GM23248 (cell line): Measurements from ENCODE around the gene NOS1AP. TPM values are rescaled to one million over a fixed set of nuclear protein-coding genes. Genes with fewer than 3 reads are reported as not detected.

Source experiments
- DNase-seq: peaks from one replicate; pipeline ENCODE4 v3.0.0-alpha.2; 2015
- H2AFZ ChIP-seq: fragments of 200-600 bp; sonication (generic); 2 replicates; pipeline ENCODE4 v1.6.1; 2016; ENCODE audit warnings: antibody characterized with exemption
- H3F3A ChIP-seq: fragments of 200-600 bp; sonication (generic); 2 replicates; pipeline ENCODE4 v1.6.1; 2016; ENCODE audit warnings: mild to moderate bottlenecking, antibody characterized with exemption, mixed run types; ENCODE audit not compliant: insufficient read depth
- H3K27ac ChIP-seq: fragments of 200-600 bp; sonication (generic); 2 replicates; pipeline ENCODE4 v1.5.1; 2016; ENCODE audit warnings: mild to moderate bottlenecking
- H3K27me3 ChIP-seq: fragments of 200-600 bp; sonication (generic); replicated peaks from 2 replicates; pipeline ENCODE4 v1.6.1; 2016; ENCODE audit warnings: mild to moderate bottlenecking; ENCODE audit not compliant: insufficient read depth
- H3K36me3 ChIP-seq: fragments of 200-600 bp; sonication (generic); 2 replicates; pipeline ENCODE4 v1.6.1; 2016; ENCODE audit warnings: low read depth, mild to moderate bottlenecking
- H3K4me1 ChIP-seq: fragments of 200-600 bp; sonication (generic); 2 replicates; pipeline ENCODE4 v1.6.1; 2016; ENCODE audit warnings: mild to moderate bottlenecking; ENCODE audit not compliant: insufficient read depth
- H3K4me2 ChIP-seq: fragments of 200-600 bp; sonication (generic); one replicate; pipeline ENCODE4 v1.6.1; 2016; ENCODE audit warnings: mild to moderate bottlenecking; ENCODE audit not compliant: unreplicated experiment
- H3K4me3 ChIP-seq: fragments of 200-600 bp; sonication (generic); 2 replicates; pipeline ENCODE4 v1.5.1; 2016; ENCODE audit warnings: mild to moderate bottlenecking
- H3K79me2 ChIP-seq: fragments of 200-600 bp; sonication (generic); 2 replicates; pipeline ENCODE4 v1.6.1; 2016; ENCODE audit warnings: mild to moderate bottlenecking; ENCODE audit not compliant: insufficient read depth
- H3K9ac ChIP-seq: fragments of 200-600 bp; sonication (generic); 2 replicates; pipeline ENCODE4 v1.6.1; 2016; ENCODE audit warnings: mild to moderate bottlenecking
- H3K9me2 ChIP-seq: fragments of 200-600 bp; sonication (generic); 2 replicates; pipeline ENCODE4 v1.6.1; 2016; ENCODE audit warnings: mixed run types, mild to moderate bottlenecking, moderate library complexity; ENCODE audit not compliant: insufficient read depth
- H3K9me3 ChIP-seq: fragments of 200-600 bp; sonication (generic); one replicate; pipeline ENCODE4 v1.6.1; 2017; ENCODE audit warnings: low read depth
- H4K20me1 ChIP-seq: fragments of 200-600 bp; sonication (generic); 2 replicates; pipeline ENCODE4 v1.6.0; 2016; ENCODE audit not compliant: insufficient read depth
- EZH2 ChIP-seq: fragments of 200-600 bp; sonication (generic); IDR thresholded peaks from 2 replicates; pipeline ENCODE4 v1.6.1; 2018; ENCODE audit warnings: antibody characterized with exemption, mild to moderate bottlenecking; ENCODE audit not compliant: insufficient read depth, poor library complexity, severe bottlenecking
- EZH2phosphoT487 ChIP-seq: fragments of 200-600 bp; sonication (generic); IDR thresholded peaks from 2 replicates; pipeline ENCODE4 v1.6.1; 2018; ENCODE audit warnings: antibody characterized with exemption, moderate library complexity, mild to moderate bottlenecking, low read depth; ENCODE audit not compliant: insufficient read depth
- WGBS, 2 experiments: methylation state at CpG; one replicate each; pipeline ENCODE4 v1.1.6; 2015 to 2017; ENCODE audit warnings: low lambda C conversion rate in 2 of 2, low coverage in 1 of 2; ENCODE audit errors: missing lambda C conversion rate in 2 of 2; 5-methylcytosine and 5-hydroxymethylcytosine counted together
- in situ Hi-C: fragments of 300-500 bp; cut with MboI; formaldehyde crosslinking; loops from 2 replicates; pipeline ENCODE4 v1.15.0; 2020
- polyA plus RNA-seq: library from polyadenylated mRNA; unstranded; fragments of >200 nt; fragmentation: Nextera tagmentation; extraction: Ambion mirVana; gene quantifications from 2 replicates; pipeline ENCODE4 v1.2.1, GENCODE V29; 2016
- total RNA-seq: library from RNA; depleted of rRNA; stranded (reverse); fragments of >200 nt; shearing (Covaris generic); gene quantifications from 2 replicates; pipeline ENCODE4 v1.2.3, GENCODE V29; 2014

NOS1AP gene
- total and polyA plus RNA-seq, 2 experiments from 2014 or later = 0.18 TPM; not detected in 1

DNA sequence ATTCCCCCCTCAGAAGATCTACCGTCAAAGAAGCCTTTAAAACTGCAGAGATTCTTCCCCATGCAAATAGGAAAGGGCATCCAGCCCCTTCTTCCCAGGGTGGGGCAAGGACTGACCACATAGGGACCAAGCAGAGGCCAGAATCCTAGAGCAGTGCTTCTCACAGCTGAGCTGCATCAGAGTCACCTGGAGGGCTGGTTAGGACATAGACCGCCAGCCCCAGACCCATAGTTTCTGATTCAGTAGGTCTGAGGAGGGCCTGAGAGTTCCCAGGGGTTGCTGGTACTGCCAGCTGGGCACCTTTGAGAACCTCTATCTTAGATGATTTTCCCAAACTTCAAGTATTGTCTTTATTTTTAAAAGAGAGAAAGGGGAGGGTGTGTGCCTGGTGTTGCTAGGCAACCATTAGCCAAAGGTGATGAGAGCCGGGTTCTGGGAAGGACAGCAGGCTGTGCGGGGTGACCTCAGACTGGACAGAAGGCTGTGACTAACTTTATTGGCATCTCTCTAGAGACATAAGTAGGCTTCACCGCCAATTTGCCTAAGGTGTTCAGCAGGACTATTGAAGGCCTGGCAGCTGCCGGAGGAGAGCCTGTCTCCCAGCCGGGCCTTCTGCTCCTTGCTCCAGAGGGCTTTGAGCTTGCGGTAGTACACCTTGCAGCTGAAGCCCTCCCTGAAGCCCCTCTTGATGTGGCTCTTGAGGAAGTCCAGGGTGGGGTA, 304.2 kb downstream of the NOS1AP start:
- no peak for TF ChIP-seq EZH2
- TF ChIP-seq EZH2phosphoT487 = no peak
- Histone ChIP-seq H3K36me3 (no peaks in the 10 kb centered on the region), H3K4me3 (no peak overlapping the region), H3K9me3 (no peaks in the 10 kb centered on the region), H3F3A (no peaks in the 10 kb centered on the region), H3K27me3 (no peaks in the 10 kb centered on the region), H3K4me1 (no peaks in the 10 kb centered on the region), H3K27ac (no peak overlapping the region), H2AFZ (no peak overlapping the region), H3K79me2 (no peaks in the 10 kb centered on the region), H3K4me2 (no peak overlapping the region), H3K9me2 (no peaks in the 10 kb centered on the region), H4K20me1 (no peaks in the 10 kb centered on the region), H3K9ac (no peak overlapping the region)
- 59 to 63% methylated on average over 8 of the region's 8 CpGs for WGBS, 2 experiments
- in situ Hi-C loops = loop anchor here (25.0 kb wide), 1 partner anchor 439 kb away; no protein-coding TSS in a partner anchor
- peak; percentile 75 for DNase-seq

- Histone ChIP-seq H3K36me3 (no peaks in the 10 kb centered on the region), H3K27ac (no peak overlapping the region), H2AFZ (no peak overlapping the region), H3K4me2 (no peak overlapping the region), H3K4me3 (no peak overlapping the region), H3F3A (no peaks in the 10 kb centered on the region), H3K9ac (no peak overlapping the region), H3K9me3 (no peaks in the 10 kb centered on the region), H3K9me2 (no peaks in the 10 kb centered on the region), H3K79me2 (no peaks in the 10 kb centered on the region), H3K4me1 (no peaks in the 10 kb centered on the region), H4K20me1 (no peaks in the 10 kb centered on the region), H3K27me3 (no peaks in the 10 kb centered on the region)
- DNase-seq = no peak
- in situ Hi-C loops = loop anchor here (25.0 kb wide), 1 partner anchor 438 kb away; no protein-coding TSS in a partner anchor
- no peak for TF ChIP-seq EZH2phosphoT487
- TF ChIP-seq EZH2 = no peak
- WGBS, 2 experiments = 83 to 90% methylated on average over 9 of the region's 9 CpGs
Observed at GRCh38 chr1:162374406-162374805, 304.9 kb downstream of the NOS1AP start.

DNA sequence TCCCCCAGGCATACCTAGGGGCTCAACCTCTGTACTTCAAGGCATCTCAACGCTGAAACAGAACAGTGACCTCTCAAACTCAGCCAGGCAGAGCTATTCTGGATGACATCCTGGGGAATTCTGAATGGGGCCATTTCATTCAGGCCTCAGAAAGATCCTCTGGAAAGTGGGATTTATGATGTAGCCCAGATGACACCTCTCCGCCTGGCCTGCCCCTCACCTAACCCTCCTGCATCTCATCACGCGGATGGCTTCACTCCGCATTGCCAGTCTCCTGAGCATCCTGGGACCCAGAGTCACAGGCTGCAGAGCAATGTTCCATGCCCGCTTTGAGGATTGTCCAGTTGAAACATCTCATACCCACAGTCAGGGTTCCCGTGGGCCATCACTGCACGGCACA, 306.0 kb downstream of the NOS1AP start:
- Histone ChIP-seq H3K9me3 (no peaks in the 10 kb centered on the region), H3K27me3 (no peaks in the 10 kb centered on the region), H3K4me1 (no peaks in the 10 kb centered on the region), H3K79me2 (no peaks in the 10 kb centered on the region), H4K20me1 (no peaks in the 10 kb centered on the region), H3F3A (no peaks in the 10 kb centered on the region), H3K4me3 (no peak overlapping the region), H2AFZ (no peak overlapping the region), H3K9ac (no peak overlapping the region), H3K4me2 (no peak overlapping the region), H3K36me3 (no peaks in the 10 kb centered on the region), H3K27ac (no peak overlapping the region), H3K9me2 (no peaks in the 10 kb centered on the region)
- in situ Hi-C loops = no loop called here
- TF ChIP-seq EZH2phosphoT487 (no peak), EZH2 (no peak)
- no peak for DNase-seq
- 84% methylated on average over 8 of the region's 8 CpGs for WGBS, 2 experiments

DNA sequence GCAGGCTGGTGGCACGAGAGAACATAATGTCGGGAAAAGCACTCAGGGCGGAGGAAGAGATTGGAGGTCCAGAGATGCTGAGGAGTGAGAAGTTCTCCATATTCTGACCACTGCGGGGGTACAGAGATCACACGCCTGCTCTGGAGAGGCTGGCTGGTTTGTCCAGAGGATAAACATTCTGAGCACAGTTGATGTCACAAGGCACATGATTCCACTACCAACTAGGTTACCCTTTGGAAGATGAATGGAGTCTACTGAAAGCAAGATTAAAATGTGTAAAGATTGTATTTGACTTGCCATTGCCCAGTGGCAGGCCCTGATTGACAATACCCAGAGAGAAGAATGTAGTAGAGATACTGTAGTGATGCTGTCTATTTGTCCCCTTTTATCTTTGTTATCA, 307.2 kb downstream of the NOS1AP start, which contains the start of gene SPATA46:
TSS of gene SPATA46 (minus strand) at position 164 of the 400 bp plus-strand sequence. CDS start at position 100, 64 bp downstream.
- no peaks in the 10 kb centered on the region for H3K36me3 ChIP-seq
- no peaks in the 10 kb centered on the region for H3K27me3 ChIP-seq
- no peak within 1 kb of the TSS for H3K27ac ChIP-seq
- H4K20me1 ChIP-seq = no peaks in the 10 kb centered on the region
- no peaks in the 10 kb centered on the region for H3K79me2 ChIP-seq
- H3K9ac ChIP-seq = no peak within 1 kb of the TSS
- no peak within 1 kb of the TSS for H3K4me3 ChIP-seq
- no peaks in the 10 kb centered on the region for H3K9me3 ChIP-seq
- no peaks in the 10 kb centered on the region for H3K4me1 ChIP-seq
- no peaks in the 10 kb centered on the region for H3K9me2 ChIP-seq
- no peak for DNase-seq
- H2AFZ ChIP-seq = no peak within 1 kb of the TSS
- 92 to 95% methylated on average over 5 of the region's 5 CpGs for WGBS, 2 experiments
- TF ChIP-seq EZH2 (no peak), EZH2phosphoT487 (no peak)
- in situ Hi-C loops = no loop called here
- no peak within 1 kb of the TSS for H3K4me2 ChIP-seq
- no peaks in the 10 kb centered on the region for H3F3A ChIP-seq
